GM21786 (cell line): ENCODE measurements around the gene CHD8.
A peak's percentile ranks its signal among the peaks of the same experiment; 100 is the strongest.
"Not testable (repeated sequence)": the region's sequence is repeated elsewhere in the genome, so short reads cannot be mapped to it uniquely, and the experiment has no call there.

Experiments used
- ATAC-seq: cut with Tn5 transposase; IDR thresholded peaks from one replicate; pipeline ENCODE4 v1.9.1; 2021; ENCODE audit not compliant: unreplicated experiment

Gene CHD8

GRCh38 chr14:21455912-21456667, at the start of gene CHD8:
TSS of gene CHD8 (minus strand) at chr14:21456123. CDS start at chr14:21431643, 24,480 bp downstream.
- peak; percentile 96 for ATAC-seq

- ATAC-seq = peak; percentile 88
Observed at GRCh38 chr14:21505012-21505553, 49.2 kb upstream of the CHD8 start.

- no peak for ATAC-seq
Observed at GRCh38 chr14:21503376-21503775, 47.5 kb upstream of the CHD8 start.

- ATAC-seq = no peak
Observed at GRCh38 chr14:21501568-21501967, 45.6 kb upstream of the CHD8 start.

- ATAC-seq = peak; percentile 53
Observed at GRCh38 chr14:21498540-21499526, 42.9 kb upstream of the CHD8 start.

GRCh38 chr14:21496453-21496852, 40.5 kb upstream of the CHD8 start:
- ATAC-seq = no peak

- ATAC-seq = no peak
Observed at GRCh38 chr14:21494902-21495762, 39.2 kb upstream of the CHD8 start.

- no peak for ATAC-seq
Observed at GRCh38 chr14:21486640-21487087, 30.7 kb upstream of the CHD8 start.

GRCh38 chr14:21476925-21477681, 21.2 kb upstream of the CHD8 start, which contains the start of the genes RAB2B and TOX4:
TSS of gene RAB2B (minus strand) at chr14:21476959. CDS start at chr14:21476872, 87 bp downstream.
TSS of gene TOX4 (plus strand) at chr14:21477195. CDS start at chr14:21477279, 84 bp downstream.
- ATAC-seq = peak; percentile 100

GRCh38 chr14:21476523-21476924, 20.6 kb upstream of the CHD8 start:
- peak; percentile 15 for ATAC-seq

GRCh38 chr14:21475767-21476522, 20.0 kb upstream of the CHD8 start:
- ATAC-seq = no peak

- no peak for ATAC-seq
Observed at GRCh38 chr14:21467616-21468015, 11.7 kb upstream of the CHD8 start.

- peak; percentile 12 for ATAC-seq
Observed at GRCh38 chr14:21455592-21455911, 371 bp downstream of the CHD8 start.

GRCh38 chr14:21454843-21455544, 929 bp downstream of the CHD8 start:
- ATAC-seq = no peak

GRCh38 chr14:21449899-21450216, 6.1 kb downstream of the CHD8 start:
- ATAC-seq = no peak

GRCh38 chr14:21442657-21443056, 13.3 kb downstream of the CHD8 start:
- ATAC-seq = not testable (repeated sequence)

GRCh38 chr14:21440859-21441258, 15.1 kb downstream of the CHD8 start:
- ATAC-seq = no peak

GRCh38 chr14:21437063-21437901, 18.6 kb downstream of the CHD8 start:
- peak; percentile 99 for ATAC-seq
